ENCODE data around the gene IDH1.
"Not testable (repeated sequence)": the region's sequence is repeated elsewhere in the genome, so short reads cannot be mapped to it uniquely, and the experiment has no call there.

- TF ChIP-seq, protein P1, sequence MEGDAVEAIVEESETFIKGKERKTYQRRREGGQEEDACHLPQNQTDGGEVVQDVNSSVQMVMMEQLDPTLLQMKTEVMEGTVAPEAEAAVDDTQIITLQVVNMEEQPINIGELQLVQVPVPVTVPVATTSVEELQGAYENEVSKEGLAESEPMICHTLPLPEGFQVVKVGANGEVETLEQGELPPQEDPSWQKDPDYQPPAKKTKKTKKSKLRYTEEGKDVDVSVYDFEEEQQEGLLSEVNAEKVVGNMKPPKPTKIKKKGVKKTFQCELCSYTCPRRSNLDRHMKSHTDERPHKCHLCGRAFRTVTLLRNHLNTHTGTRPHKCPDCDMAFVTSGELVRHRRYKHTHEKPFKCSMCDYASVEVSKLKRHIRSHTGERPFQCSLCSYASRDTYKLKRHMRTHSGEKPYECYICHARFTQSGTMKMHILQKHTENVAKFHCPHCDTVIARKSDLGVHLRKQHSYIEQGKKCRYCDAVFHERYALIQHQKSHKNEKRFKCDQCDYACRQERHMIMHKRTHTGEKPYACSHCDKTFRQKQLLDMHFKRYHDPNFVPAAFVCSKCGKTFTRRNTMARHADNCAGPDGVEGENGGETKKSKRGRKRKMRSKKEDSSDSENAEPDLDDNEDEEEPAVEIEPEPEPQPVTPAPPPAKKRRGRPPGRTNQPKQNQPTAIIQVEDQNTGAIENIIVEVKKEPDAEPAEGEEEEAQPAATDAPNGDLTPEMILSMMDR (IDR thresholded peaks at IDR 0.05) = not testable (repeated sequence)
- TF ChIP-seq POLR2A (IDR thresholded peaks at IDR 0.05) = not testable (repeated sequence)
These were observed 2.3 kb upstream of the IDH1 start for GRCh38 chr2:208256849-208257813.
